Measurements from ENCODE around the gene ANKFN1.

DNA sequence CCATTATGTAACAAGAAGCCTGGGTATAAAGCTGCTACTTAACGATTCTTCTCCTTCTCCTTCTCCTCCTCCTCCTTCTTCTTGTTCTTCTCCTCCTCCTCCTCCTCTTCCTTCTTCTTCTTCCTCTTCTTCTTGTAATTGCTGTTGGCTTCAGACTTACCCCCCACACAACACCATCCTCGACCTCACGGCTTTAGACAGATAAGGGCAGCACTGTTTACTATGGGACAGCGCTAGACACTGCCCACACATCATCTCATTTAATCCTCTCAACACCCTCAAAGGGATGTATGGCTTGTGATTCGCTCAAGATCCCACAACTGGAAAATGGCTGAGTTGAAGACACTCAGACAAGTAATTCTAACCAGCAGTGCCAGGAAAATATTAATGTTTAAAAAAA is 379.7 kb downstream of the ANKFN1 start:
- TF ChIP-seq, protein P1, sequence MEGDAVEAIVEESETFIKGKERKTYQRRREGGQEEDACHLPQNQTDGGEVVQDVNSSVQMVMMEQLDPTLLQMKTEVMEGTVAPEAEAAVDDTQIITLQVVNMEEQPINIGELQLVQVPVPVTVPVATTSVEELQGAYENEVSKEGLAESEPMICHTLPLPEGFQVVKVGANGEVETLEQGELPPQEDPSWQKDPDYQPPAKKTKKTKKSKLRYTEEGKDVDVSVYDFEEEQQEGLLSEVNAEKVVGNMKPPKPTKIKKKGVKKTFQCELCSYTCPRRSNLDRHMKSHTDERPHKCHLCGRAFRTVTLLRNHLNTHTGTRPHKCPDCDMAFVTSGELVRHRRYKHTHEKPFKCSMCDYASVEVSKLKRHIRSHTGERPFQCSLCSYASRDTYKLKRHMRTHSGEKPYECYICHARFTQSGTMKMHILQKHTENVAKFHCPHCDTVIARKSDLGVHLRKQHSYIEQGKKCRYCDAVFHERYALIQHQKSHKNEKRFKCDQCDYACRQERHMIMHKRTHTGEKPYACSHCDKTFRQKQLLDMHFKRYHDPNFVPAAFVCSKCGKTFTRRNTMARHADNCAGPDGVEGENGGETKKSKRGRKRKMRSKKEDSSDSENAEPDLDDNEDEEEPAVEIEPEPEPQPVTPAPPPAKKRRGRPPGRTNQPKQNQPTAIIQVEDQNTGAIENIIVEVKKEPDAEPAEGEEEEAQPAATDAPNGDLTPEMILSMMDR (IDR thresholded peaks at IDR 0.05), result no peak
- TF ChIP-seq ZFX (IDR thresholded peaks at IDR 0.05; ENCODE audit: borderline replicate concordance), result no peak

Data from 22Rv1 (cell line).